Measurements from ENCODE around the gene PPP2R2B.
"Not testable (repeated sequence)": the region's sequence is repeated elsewhere in the genome, so short reads cannot be mapped to it uniquely, and the experiment has no call there.

Gene PPP2R2B

DNA sequence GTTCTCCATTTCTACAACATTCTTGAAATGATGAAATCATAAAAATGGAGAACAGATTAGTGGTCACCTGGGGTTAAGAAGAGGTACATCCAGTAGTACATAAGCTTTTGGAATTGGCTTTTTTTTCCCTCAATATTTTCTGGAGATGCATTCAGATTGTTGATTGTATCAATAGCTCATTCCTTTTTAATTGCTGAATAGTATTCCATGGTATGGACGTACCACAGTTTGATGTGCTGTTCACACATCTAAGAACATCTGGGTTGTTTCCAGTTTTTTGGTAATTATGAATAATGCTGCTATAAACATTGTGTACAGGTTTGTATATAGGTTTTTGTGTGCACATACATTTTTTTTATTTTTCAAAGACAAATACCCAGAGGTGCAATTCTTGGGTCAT lies 130.0 kb downstream of the PPP2R2B start:
- in situ Hi-C loops (cut with MboI; ENCODE audit: low sequenced_read_pairs), result no loop called here

DNA sequence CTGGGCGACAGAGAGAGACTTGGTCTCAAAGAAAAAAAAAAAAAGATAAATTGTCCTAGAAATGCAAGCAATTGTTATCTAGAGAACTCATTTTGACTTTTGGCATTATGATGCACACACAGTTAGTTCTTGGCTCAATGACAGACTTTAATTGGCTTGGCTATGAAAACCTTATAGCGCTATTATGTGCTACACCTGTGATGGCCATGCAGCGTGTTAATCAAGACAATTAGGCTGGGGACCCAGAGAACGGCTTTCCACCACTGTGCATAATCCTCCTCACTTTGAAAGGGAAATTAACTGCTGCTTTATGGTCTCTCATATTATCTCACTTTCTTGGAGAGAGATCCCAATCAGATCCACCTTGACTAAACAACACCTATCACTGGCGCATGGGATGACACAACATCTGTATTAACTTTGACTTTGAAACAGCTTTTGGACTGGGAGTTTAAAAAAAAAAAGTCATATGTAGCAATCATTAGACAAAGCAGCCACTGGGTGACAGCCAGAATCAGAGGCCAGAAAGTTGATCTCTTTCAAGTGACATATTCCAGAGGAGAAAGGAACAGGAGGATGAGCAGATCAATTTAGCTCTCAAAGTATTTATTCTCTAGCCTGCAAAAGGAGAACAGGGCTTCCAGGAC lies 132.5 kb downstream of the PPP2R2B start:
- in situ Hi-C loops (cut with MboI; ENCODE audit: low sequenced_read_pairs), result no loop called here

DNA sequence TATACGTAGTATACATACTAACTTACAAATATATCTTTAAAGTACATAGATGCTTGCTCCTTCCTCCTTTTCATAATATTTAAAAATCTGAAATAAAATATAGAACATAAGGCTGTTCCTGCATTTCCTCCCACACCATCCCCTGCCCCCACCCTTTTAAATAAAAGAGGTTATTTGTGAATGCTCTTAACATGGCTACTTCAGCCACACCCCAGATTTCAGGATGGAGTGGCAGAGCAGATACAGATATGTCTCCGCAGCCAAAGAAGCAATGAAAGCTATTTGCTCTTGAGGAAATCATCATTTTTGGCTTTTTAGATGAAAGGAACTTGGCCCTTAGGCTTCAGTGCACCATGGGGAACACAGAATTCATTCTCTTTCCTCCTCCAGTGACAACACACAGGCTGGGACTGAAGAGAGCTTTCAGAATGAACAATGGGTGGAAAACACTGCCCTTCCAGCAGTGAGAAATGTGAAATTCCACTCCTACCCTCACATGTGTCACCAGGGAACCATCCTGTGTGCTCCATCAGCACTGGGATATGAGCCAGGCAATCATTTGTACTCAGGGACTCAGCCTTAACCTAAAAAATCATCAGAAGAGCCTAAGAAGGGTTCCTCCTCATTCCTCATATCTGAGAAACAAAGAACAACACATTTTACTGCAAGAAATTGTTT lies 134.3 kb downstream of the PPP2R2B start:
- in situ Hi-C loops (cut with MboI; ENCODE audit: low sequenced_read_pairs), result no loop called here

DNA sequence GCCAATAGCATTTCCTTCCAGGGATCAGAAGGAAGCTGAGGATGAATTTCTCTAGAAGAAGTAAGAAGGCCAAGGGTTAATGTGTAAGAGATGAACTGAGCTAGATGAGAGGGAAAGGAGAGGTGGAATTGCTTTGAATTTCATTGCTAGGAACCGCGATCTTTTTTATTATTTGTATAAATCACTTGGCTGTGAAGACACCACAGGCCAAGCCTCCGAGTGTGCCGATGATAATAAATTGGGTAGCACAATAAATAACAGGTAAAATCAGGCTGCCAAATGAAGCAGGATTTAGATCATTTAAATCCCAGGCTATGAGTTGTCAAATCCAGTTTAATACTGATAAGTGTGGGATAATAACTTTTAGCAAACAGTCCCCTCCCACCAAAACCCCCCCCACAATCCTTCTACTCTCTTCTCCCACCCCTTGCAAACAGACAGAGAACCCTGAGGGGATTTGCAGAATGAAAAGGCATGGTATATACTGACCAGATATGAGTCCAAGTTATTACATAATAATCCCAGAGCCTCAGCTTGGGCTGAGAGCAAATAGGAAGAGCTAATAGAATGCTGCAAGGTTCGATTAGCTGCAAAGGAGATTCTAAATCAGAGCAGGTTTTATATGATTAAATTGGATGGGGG lies 143.5 kb downstream of the PPP2R2B start:
- in situ Hi-C loops (cut with MboI; ENCODE audit: low sequenced_read_pairs), result no loop called here

DNA sequence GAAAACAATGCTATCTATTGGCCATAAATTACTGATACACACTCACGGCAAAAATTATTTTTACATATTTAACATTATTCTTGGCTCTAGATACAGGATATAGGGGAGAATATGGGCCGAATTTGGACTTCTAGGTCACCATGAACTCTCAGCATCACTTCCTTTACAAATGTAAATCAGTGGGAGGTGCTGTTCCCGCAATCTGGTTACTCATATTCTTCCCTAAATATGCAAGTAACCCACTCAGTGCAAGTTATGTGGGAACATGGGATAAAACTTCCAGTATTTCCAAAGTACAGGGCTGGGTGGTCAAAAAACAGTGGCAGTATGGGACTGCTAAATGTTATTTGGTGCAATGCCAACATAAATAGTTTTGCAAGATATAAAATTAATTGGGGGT lies 145.6 kb downstream of the PPP2R2B start:
- in situ Hi-C loops (cut with MboI; ENCODE audit: low sequenced_read_pairs), result no loop called here

DNA sequence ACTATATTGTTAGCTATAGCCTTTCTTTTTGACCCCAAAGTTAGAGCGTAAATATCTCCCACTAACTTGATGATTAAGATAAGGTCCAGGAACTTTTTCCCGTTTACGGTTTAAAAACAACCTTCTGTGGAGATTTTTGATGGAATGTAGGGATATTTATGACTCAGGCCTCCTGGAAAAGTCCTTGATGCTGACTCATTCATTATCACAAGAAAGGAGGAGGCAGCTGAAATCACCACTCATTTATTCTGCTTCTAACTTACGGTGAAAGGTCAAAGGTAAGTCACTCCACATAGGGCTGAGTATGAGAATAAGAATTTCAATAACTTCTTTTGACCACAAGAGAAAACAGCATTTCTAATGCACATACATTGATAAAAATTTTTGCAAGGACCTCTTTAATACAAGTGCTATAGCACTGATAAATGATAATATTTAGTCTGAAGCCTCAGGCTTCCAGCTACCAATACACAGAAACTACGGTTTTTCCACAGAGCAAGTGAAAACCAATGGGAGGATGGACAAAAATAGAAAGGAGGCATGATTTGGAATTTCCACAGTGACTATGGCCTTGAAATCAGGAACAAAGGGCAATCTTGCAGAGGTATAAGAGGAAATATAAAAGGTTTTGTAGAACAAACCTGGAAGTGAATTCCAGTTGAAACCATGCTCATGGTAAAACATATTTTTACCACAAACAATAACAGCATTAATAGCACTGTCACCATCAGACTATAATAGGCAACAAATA lies 146.5 kb downstream of the PPP2R2B start:
- in situ Hi-C loops (cut with MboI; ENCODE audit: low sequenced_read_pairs), result no loop called here

DNA sequence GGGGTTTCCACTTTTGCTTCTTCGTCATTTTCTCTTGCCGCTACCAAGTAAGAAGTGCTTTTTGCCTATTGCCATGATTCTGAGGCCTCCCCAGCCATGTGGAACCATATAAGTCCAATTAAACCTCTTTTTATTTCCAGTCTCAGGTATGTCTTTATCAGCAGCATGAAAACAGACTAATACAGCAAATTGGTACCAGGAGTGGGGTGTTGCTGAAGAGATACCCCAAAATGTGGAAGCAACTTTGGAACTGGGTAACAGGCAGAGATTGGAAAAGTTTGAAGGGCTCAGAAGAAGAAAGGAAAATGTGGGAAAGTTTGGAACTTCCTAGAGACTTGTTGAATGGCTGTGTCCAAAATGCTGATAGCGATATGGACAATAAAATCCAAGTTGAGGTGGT lies 149.8 kb downstream of the PPP2R2B start:
- in situ Hi-C loops (cut with MboI; ENCODE audit: low sequenced_read_pairs), result not testable (repeated sequence)

DNA sequence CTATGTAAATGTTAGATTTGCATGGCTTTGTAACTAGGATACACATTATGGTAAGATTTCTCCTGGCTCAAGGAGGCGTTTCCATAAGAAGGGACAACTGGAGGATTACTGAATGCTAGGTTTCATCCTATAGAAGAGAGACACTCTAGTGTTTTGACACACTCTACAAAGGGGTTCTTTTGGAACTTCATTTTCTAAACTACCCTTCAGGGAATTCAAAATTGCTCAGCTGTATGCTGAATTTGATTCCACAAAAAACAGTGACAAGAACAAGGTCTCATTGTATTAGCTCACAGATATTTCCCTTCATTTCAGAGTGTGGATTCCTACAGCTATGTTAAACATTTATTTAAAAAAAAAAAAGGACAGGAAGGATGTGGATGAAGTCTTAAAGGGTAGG lies 151.7 kb downstream of the PPP2R2B start:
- in situ Hi-C loops (cut with MboI; ENCODE audit: low sequenced_read_pairs), result no loop called here

DNA sequence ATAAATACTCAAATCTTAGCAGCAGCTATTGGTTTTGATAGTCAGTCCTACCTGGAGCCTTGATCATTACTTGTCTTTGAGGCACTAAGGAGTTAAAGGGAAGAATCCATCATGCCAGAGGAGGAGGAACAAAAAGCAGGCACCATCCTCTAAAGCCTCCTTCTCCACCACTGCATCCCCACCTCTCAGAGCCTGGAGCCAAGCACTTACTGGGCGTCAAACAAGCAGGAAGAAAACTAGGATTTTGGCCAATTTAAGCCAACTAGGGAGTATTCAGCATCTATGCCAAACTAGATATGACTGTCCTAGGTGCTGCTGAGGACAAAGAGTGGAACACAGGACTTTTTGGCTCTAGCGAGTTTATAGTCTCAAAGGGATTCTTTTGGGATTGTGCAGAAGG lies 152.5 kb downstream of the PPP2R2B start:
- in situ Hi-C loops (cut with MboI; ENCODE audit: low sequenced_read_pairs), result no loop called here

DNA sequence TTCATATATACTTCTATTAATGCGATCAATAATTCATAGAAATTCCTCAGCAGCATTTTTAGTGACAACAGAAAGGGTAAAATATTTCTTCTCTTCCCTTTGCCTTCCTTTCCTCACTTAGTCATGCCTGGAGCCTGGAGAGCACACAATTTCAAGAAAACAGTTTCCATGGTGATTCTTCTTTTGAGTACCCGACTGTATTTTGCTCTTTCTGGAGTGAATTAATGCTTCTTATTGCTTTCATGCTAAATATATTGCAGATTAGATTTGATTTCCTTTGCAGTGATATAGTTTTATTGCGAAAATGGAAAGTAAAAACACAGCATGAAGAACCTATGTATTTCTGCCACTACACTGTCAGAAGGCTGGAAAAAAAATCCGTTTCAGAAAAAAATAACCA lies 153.5 kb downstream of the PPP2R2B start:
- in situ Hi-C loops (cut with MboI; ENCODE audit: low sequenced_read_pairs), result no loop called here

DNA sequence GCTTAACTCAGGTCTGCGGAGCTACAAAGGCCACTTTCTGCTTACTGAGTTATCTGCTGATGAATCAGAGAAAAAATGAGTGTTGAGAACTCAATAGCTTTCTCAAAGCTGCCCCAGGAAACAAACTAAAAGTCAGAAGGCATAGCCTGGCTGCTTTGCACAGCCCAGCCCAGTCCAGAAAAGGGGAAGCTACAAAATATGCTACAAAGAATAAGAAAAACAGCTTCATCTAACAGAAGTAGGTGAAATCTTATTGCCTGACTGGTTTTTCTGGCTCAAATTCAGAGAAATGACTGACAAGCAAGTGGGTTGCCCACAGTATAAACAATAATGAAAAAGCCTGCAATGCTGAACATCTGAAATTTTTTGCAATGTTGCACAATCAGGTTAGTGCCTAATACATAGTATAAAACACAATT lies 156.2 kb downstream of the PPP2R2B start:
- in situ Hi-C loops (cut with MboI; ENCODE audit: low sequenced_read_pairs), result no loop called here

DNA sequence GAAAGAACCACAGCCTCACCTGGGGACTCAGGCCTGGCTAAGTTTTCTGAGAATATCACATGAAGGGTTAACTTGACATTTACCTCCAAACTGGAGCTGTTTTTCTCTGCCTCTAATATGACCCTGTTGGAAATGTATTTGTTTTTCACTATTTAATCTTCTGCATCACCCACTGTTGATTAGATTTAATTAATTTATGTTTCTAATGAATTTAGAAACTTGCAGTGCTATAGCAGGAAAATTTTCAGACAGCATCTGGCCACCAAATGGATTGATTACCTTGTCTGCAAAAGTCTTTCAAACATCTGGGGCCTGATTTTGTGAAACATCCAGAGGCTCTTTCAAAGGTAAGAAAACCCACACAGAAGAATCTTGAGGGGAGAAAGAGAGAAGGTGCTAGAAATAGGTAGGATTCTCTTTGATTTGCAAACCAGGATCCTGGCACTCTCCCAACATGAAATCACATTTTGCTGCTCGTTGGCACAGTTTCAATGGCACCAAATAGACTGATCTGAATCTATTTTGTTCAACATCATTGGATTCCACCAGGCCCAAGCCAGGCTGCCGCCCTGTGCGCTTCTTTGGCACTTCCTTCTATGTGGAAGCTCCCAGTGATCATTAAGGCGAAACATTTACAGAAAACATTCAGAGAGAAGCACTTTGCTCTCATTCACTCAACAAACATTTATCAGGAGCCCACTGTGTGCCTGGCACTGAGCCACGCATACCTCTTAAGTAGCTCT lies 157.3 kb downstream of the PPP2R2B start:
- in situ Hi-C loops (cut with MboI; ENCODE audit: low sequenced_read_pairs), result no loop called here

DNA sequence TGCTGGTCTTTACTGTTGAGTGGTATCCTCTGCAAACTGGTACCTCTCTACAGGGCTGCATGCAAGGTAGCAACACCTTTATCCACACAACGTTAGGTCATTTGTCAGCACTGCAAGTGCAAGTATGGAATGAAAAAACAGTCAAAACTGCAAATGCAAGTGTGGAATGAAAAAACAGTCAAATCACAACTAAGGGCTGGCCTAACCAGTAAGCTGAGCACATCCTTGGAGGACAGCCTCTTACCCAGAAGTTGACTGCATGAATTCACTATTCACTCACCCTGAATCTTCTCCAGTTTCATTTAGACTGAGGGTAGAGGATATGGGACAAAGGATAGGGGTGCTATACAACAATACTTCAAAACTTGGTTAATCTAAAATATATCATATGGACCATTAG lies 158.4 kb downstream of the PPP2R2B start:
- in situ Hi-C loops (cut with MboI; ENCODE audit: low sequenced_read_pairs), result no loop called here

DNA sequence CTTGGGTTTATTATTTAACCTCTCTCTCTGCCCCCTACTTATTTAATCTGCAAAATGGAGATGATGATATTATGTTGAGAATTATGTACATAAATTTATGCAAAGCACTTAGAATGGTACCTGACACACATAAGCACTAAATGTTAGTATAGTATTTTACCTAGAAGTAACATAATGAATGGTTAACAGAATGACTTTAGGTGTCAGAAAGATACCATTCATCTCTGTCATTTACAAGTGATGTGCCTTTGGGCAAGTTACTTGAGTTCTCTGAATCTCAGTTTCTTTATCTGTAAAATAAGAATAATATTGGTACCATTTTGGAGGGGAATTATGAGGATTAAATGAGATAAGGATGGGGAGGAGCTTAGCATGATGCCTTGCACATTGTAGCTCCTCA lies 159.4 kb downstream of the PPP2R2B start:
- in situ Hi-C loops (cut with MboI; ENCODE audit: low sequenced_read_pairs), result no loop called here

DNA sequence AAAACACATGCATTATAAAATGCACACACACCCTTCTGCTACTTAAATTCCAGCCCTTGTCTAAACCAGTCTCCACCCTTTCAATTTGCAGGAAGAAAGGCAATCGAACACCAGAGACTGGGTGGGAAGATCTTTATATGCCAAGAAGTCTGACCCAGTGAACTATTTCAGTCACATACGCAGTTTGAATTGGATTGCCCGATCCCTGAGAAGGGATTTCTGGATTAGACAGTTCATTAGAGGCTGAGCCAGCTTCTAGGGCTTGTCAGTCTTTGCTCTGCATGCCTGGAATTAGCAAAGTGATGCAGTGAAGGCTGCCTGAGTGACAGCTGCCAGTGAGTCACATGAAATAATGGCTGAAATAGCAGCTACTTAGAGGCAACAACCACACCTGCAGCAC lies 159.9 kb downstream of the PPP2R2B start:
- in situ Hi-C loops (cut with MboI; ENCODE audit: low sequenced_read_pairs), result no loop called here

DNA sequence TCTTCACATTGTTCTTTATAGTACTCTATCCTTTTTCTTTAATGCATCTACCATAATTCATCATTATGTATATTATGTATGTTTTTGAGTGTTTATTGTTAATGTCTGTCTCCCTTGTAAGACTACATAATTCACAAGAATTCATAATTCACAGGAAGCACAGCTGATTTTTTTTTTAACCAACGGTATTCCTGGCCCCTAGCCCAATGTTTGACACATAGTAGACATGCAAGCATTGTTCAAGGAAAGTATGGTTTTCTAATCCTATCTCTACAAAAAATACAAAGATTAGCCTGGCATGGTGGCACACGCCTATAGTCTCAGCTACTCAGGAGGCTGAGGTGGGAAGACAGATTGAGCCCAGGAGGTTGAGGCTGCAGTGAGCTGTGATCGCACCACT lies 160.6 kb downstream of the PPP2R2B start:
- in situ Hi-C loops (cut with MboI; ENCODE audit: low sequenced_read_pairs), result no loop called here

DNA sequence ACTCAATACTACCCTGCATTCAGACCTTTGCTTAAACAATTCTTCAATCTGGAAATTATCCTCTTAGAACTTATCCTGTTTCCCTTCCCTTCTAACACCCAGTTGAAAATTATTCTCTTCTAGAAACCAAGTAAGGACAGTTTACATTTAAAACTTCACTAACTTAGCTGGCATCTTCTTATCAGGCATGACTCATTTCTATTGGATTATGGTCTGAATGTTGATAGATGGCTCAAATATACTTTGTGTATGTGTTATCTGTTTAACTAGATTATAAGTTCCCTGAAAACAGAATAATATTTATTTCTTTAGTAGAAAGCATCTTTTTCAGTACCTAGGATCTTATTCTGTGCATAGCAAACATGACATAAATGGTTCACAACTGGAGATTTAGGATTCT lies 161.9 kb downstream of the PPP2R2B start:
- in situ Hi-C loops (cut with MboI; ENCODE audit: low sequenced_read_pairs), result no loop called here

DNA sequence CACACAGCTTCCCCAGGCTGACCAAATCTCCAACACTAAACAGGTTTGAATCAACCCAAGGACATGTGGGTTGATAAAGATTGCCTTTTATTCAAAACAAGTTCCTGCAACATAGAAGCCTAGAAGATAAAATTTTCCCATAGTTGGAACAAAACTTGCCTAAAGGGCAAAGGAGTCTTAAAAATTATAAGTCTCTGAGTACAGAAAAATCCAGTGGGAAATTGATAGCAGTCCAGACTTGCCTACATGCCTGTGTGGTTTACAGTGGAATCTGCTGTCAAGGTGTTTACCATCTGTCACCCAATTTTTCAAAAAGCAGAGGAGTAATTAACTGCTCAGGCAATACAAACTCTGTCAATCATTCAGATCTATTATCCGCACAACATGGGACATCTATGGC lies 168.2 kb downstream of the PPP2R2B start:
- in situ Hi-C loops (cut with MboI; ENCODE audit: low sequenced_read_pairs), result no loop called here

DNA sequence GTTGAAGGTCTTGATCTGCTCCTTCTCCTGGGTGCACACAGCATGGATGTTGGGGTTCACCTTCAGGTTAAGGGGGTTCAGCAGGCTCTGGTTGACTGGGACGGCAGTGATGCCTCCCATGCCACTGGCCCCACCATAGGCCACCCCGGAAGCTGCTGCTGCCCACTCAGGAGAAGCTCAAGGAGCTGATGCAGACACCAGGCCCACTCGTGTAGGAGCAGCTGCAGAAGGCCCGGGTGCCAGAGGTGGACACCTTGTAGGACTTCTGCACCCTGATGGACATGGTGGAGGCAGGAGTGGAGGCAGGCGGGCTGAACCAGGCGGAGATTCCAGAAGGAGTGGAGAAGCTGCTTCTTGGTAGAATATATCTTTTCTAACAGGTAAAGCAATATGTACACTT lies 171.2 kb downstream of the PPP2R2B start:
- in situ Hi-C loops (cut with MboI; ENCODE audit: low sequenced_read_pairs), result no loop called here

DNA sequence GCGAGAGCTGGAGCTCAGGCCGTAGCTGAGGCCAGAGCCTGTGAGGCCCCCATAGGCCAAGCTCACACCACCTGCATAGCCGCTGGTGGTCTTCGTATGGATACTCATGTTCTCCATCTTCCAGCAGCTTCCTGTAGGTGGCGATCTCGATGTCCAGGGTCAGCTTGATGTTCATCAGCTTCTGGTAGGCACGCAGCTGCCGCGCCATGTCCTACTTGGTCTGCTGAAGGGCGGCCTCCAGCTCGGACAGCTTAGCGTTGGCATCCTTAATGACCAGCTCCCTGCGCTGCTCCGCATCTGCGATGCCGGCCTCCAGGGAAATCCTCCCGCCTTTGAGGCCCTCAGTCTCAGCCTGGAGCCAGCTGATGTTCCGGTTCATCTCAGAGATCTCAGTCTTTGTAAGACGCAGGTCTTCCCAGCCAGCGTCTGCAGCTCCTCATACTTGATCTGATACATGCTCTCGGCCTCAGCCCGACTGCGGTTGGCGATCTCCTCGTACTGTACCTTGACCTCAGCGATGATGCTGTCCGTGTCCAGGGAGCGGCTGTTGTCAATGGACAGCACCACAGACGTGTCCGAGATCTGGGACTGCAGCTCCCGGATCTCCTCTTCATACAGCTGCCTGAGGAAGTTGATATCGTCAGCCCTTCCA lies 172.1 kb downstream of the PPP2R2B start:
- in situ Hi-C loops (cut with MboI; ENCODE audit: low sequenced_read_pairs), result no loop called here
